T-helper 2 cell treated with Interferon-gamma antibody and Interleukin-4, amounts not matched to agents 100 ng/mL and 5 ng/mL, for 36 hours (primary cell): ENCODE measurements around the gene PGLYRP1. TPM values are rescaled to one million over a fixed set of nuclear protein-coding genes. Genes with fewer than 3 reads are reported as not detected.

Source experiments
- intact Hi-C: fragments of 100-400 bp; cut with micrococcal nuclease; formaldehyde crosslinking; loops from one replicate; pipeline ENCODE4 v1.15.1; 2023
- total RNA-seq: library from RNA; stranded (reverse); gene quantifications from 2 replicates; pipeline ENCODE4 v1.2.3, GENCODE V29; 2022

The PGLYRP1 gene
- total RNA-seq, 1 donor from 2014 or later: not detected

DNA sequence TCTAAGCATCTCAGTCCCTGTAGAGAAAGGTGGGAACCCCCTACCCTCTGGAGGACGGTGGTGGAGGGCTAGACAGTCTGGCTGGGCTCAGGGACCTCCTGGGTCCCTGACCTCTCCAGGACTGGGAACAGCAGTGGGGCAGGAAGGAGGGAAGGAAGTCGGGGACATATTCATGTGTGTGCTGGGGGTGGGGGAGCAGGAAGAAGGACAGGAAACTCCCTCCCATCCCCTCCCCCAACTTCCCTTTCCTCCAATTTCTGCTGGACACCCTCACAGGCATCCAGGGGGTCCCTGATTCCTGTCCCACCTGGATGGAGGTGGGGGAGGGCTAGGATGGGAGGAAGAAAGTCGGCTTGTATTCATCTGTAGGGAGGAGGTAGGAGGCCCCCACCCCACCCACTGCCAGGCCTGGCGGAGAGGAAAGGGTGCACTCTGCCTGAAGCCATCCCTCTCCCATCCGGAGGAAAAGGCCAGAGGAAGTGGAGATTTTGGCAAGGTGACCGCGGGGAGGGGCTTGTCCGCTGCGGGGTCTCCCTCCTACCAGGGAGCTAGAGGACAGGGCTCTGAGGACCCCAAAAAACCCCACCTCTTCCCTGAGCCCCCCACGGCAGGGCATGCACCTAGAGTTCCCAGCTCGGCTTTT is 51.5 kb downstream of the PGLYRP1 start:
- intact Hi-C loops: no loop called here

DNA sequence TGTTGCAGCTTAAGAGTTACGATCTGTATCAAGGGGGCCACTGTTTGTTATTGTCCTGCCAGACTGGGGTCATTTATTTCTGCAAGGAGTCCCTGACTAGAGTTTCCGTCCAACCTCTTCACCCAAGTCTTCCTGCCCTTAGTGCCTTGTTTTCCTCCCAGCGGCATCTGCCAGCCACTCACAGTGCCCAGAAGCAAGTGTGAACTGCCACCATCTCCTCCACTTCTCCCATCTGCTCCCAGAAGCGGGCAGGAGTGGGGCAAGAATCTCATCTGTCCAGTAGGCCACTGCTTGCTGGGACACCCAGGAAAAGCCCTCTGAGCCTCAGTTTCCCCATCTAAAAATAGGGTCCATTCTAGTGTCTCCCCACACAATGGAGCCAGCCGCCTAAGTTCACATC is 53.2 kb downstream of the PGLYRP1 start:
- intact Hi-C loops: no loop called here

Other genes with a start within 250 kb of the PGLYRP1 start
- gene DMPK, start 240.6 kb downstream of the PGLYRP1 start, total RNA-seq: 13.8 and 17.1 TPM in 2 replicates
- gene DMWD, start 230.2 kb downstream of the PGLYRP1 start, total RNA-seq: 23.1 and 26.2 TPM in 2 replicates
- gene RSPH6A, start 207.7 kb downstream of the PGLYRP1 start, total RNA-seq: 0.39 and 0.50 TPM in 2 replicates
- gene SYMPK, start 159.9 kb downstream of the PGLYRP1 start, total RNA-seq: 99.9 and 106 TPM in 2 replicates
- not detected in 2 replicates for gene FOXA3, start 158.7 kb downstream of the PGLYRP1 start, total RNA-seq
- gene IRF2BP1, start 136.9 kb downstream of the PGLYRP1 start, total RNA-seq: 15.3 and 15.8 TPM in 2 replicates
- gene MYPOP, start 120.4 kb downstream of the PGLYRP1 start, total RNA-seq: 8.8 and 9.8 TPM in 2 replicates
- gene NANOS2, start 108.3 kb downstream of the PGLYRP1 start, total RNA-seq: not detected in 2 replicates
- 0.02 and 0.09 TPM in 2 replicates for gene NOVA2, start 49.2 kb downstream of the PGLYRP1 start, total RNA-seq
- gene CCDC61, start 27.6 kb downstream of the PGLYRP1 start, total RNA-seq: 22.8 and 26.8 TPM in 2 replicates
- gene IGFL4, start 17.9 kb upstream of the PGLYRP1 start, total RNA-seq: not detected in 2 replicates
- gene IGFL3, start 101.6 kb upstream of the PGLYRP1 start, total RNA-seq: not detected in 2 replicates
- 0.30 TPM in 1 of 2 replicates, not detected in the other for gene IGFL2, start 125.2 kb upstream of the PGLYRP1 start, total RNA-seq
- not detected in 2 replicates for gene IGFL1, start 206.7 kb upstream of the PGLYRP1 start, total RNA-seq